GM20000 (cell line): ENCODE results near the gene NUTM2B.
"Not testable (repeated sequence)": the region's sequence is repeated elsewhere in the genome, so short reads cannot be mapped to it uniquely, and the experiment has no call there.

ENCODE experiments used
- DNase-seq: peaks from one replicate; pipeline ENCODE4 v3.0.0; 2012; ENCODE audit warnings: low spot score

NUTM2B gene

DNA sequence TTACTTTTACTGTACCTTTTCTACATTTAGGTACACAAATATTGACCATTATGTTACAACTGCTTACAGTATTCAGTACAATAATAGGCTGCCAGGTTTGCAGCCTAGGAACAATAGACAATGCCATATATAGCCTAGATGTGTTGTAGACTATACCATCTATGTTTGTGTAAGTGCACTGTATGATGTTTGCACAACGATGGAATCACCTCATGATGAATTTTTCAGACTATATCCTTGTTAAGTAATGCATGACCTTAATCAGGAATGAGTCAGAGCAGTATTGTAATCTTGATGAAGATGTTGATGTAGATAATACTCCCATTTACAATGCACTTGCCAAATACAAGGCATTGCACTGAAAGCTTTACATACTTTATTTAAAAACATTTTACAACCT lies 23.6 kb downstream of the NUTM2B start:
- not testable (repeated sequence) for DNase-seq

DNA sequence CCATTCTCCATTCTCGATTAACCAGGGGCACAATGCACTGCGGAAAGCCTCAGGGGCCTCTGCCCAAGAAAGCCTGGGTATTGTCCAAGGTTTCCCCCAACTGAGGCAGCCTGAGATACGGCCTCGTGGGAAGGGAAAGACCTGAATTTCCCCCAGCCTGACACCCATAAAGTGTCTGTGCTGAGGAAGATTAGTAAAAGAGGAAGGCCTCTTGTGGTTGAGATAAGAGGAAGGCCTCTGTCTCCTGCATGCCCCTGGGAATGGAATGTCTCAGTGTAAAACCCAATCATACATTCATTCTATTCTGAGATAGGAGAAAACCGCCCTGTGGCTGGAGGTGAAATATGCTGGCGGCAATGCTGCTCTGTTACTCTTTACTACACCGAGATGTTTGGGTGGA lies 41.8 kb downstream of the NUTM2B start:
- not testable (repeated sequence) for DNase-seq

DNA sequence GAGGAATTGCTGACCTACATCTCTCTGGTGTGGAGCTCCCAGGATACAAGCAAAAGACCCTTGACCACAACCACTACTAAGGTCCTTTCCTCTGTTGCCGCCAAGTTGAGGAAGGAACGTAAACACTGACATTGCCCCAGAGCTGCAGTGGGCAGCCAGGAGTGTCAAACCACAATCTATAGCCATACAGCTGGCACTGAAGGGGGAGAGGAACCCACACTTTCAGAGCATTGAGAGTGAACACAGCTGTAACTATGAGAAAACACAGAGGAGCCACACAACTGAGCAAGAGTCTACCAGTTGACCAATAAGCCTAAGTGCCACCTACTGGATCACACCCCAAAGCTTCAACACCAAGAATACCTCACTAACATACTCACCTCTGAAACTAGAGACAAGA lies 45.5 kb downstream of the NUTM2B start:
- not testable (repeated sequence) for DNase-seq

DNA sequence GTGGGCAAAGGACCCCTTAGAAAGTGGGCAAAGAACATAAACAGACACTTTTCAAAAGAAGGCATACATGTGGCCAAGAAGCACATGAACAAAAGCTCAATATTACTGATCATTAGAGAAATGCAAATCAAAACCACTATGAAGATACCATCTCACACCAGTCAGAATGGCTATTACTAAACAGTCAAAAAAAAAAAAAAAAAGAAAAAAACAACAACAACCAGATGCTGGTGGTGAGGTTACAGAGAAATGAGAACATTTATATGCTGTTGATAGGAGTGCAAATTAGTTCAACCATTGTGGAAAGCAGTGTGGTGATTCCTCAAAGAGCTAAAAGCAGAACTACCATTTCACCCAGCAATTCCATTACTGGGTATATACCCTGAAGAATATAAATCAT lies 50.6 kb downstream of the NUTM2B start:
- not testable (repeated sequence) for DNase-seq

DNA sequence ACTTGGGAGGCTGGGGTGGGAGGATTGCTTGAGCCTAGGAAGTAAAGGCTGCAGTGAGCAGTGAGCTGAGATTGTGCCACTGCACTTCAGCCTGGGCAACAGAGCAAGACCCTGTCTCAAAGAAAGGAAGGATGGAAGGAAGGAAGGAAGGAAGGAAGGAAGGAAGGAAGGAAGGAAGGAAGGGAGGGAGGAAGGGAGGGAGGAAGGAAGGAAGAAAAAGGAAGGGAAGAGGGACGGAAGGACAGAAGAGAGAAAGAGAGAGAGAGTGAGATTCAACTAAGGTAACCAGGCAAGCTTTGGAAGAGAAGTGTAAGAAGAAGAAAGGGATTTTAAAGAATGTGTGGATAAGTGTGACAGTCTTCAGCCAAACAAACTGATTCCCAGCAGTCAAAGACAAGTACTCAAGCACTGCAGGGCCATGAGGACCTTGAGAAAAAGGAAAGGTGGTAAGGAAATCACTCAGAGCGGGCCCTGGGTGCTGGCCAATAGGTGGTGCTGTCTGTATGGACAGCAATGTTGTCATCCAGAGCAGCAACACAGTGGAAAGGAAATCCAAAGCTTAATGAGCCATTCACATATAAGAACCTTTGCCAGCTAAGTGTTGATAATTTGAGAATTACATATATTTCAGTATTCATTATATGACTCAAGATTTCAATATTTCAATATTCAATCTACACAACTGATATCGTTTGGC lies 55.4 kb downstream of the NUTM2B start:
- DNase-seq = not testable (repeated sequence)
